HG02588 (cell line): ENCODE measurements around the gene LRRC8C.

Experiments used
- ATAC-seq: cut with Tn5 transposase; IDR thresholded peaks from one replicate; pipeline ENCODE4 v1.9.1; 2021; ENCODE audit warnings: mild to moderate bottlenecking, moderate library complexity; ENCODE audit not compliant: unreplicated experiment

LRRC8C gene

GRCh38 chr1:89633248-89633799, 404 bp downstream of the LRRC8C start:
- ATAC-seq = peak; percentile 52

GRCh38 chr1:89633800-89634625, 1.1 kb downstream of the LRRC8C start:
- ATAC-seq = peak; percentile 12

- ATAC-seq = no peak
Observed at GRCh38 chr1:89635825-89636815, 3.2 kb downstream of the LRRC8C start.

GRCh38 chr1:89637496-89637895, 4.6 kb downstream of the LRRC8C start:
- no peak for ATAC-seq

GRCh38 chr1:89640440-89640839, 7.5 kb downstream of the LRRC8C start:
- ATAC-seq = no peak

- ATAC-seq = no peak
Observed at GRCh38 chr1:89641781-89642180, 8.9 kb downstream of the LRRC8C start.

- ATAC-seq = no peak
Observed at GRCh38 chr1:89643577-89643976, 10.7 kb downstream of the LRRC8C start.

GRCh38 chr1:89644119-89644814, 11.3 kb downstream of the LRRC8C start:
- no peak for ATAC-seq

GRCh38 chr1:89646259-89646658, 13.3 kb downstream of the LRRC8C start:
- ATAC-seq = no peak

GRCh38 chr1:89649783-89650182, 16.9 kb downstream of the LRRC8C start:
- ATAC-seq = no peak

- no peak for ATAC-seq
Observed at GRCh38 chr1:89652373-89652772, 19.5 kb downstream of the LRRC8C start.

- no peak for ATAC-seq
Observed at GRCh38 chr1:89657886-89658285, 25.0 kb downstream of the LRRC8C start.

- no peak for ATAC-seq
Observed at GRCh38 chr1:89659322-89660081, 26.6 kb downstream of the LRRC8C start.

- no peak for ATAC-seq
Observed at GRCh38 chr1:89660224-89661061, 27.5 kb downstream of the LRRC8C start.

GRCh38 chr1:89665941-89666340, 33.0 kb downstream of the LRRC8C start:
- no peak for ATAC-seq

GRCh38 chr1:89666640-89667039, 33.7 kb downstream of the LRRC8C start:
- no peak for ATAC-seq

GRCh38 chr1:89667691-89668090, 34.8 kb downstream of the LRRC8C start:
- no peak for ATAC-seq

GRCh38 chr1:89668961-89669360, 36.0 kb downstream of the LRRC8C start:
- ATAC-seq = no peak

GRCh38 chr1:89669441-89669840, 36.5 kb downstream of the LRRC8C start:
- no peak for ATAC-seq
